ENCODE results near the gene REEP5. TPM values are rescaled to one million over a fixed set of nuclear protein-coding genes. Genes with fewer than 3 reads are reported as not detected.
"Not testable (repeated sequence)": the region's sequence is repeated elsewhere in the genome, so short reads cannot be mapped to it uniquely, and the experiment has no call there.

Gene REEP5
- total RNA-seq, 1 donor from 2014 or later: 52.0 TPM

DNA sequence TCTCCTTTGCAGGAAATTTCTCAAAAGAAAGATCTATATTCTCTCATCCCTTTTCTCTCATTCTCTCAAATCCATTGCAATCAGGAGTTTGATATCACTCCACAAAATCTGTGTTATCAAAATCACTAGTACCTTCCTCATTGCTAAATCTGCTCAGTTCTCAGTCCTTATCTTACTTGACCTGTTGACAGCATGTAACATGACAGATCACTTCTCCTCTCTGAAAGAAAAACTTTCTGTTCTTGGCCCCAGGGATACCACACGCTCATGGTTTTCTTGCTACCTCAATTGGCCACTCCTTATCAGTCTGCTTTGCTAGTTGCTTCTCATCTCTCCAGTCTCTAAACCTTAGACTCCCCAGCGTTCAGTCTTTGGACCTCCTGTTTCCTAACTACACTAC, 38.8 kb downstream of the REEP5 start:
- no peak for ATAC-seq

DNA sequence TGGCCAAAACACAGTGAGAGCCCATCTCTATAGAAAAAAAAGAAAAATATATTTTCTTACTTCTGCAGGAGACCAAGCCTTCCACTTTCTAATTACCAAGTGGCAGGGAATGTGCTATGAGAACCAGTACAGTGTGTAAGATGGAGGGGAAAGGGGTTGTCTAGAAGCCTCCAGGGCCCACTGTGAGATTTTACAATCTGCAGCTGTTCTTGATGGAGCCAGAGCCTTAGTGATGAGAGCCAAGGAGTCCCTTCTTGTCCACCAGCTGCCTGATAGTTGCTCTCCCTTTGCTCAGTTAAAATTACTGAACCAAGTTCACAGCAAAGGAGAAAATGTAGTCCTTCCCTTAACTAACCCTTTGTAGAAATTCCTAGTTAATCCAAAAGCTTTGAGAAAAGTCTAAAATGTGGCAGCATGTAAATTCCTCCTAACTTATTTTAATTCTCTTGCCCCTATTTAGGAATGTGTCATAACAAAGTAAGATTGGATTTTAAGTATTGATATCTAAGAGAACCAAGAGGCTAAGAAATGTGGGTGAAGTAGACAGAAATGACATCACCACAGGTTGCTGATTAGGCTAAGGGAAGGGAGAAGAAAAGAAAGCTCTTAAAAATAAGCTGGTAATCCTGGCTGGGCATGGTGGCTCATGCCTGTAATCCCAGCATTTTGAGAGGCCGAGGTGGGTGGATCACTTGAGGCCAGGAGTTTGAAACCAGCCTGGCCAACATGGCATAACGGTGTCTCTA, 41.6 kb downstream of the REEP5 start:
- ATAC-seq: no peak

DNA sequence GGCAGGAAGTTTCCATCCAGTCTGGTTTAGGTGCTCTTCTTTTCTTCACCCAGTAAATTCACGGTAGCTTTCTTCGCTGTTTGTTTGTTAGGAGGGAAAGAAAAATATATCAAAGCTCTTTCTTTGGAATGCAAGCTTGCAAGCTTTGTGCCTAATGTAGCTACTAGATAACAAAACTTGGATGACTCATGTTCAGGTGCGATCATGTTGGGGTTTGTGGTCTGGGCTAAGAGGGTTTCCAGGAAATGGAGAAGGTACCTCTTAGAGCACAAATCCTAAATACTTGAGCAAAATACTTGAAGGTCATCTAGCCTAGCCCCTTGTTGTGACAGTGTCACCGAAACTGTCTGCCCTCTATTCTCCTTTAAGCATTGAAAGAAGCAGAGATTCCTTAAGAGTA, 43.3 kb downstream of the REEP5 start:
- peak; percentile 57 for ATAC-seq

DNA sequence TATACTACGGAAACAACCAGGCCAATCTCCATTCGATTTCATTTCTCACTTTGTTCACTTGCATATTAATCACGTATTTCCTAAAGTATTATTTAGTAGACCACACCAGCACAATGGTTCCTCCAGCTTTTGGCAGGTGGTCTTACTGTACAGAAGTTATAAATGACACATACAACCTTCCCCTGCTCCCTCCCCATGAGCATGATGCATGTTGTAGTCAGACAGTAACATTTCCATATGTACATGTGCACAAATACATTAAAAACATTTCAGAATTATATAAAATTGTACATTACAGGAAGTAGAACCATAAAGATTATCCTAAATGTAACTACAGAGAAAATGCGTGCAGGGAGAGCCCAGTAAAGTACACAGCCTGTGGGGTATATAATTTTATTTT, 43.9 kb downstream of the REEP5 start:
- ATAC-seq: no peak

DNA sequence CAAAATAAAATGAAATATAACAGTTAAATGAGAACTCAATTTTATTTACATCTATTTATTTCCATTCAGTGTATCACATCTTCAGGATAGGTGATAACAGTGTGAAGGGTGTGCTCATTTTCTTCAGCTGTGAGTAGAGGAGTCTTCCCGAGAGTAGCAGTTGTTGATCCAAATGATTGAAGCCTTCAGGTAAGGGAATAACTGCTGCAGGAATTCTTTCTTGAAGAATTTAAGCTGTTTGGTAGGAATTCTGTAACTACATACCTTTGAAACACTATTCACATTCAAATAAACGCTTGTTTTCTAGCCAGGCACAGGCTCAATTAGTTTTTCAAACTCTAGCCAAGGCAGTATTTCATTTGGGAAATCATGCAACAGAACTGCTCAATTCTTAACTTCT, 45.7 kb downstream of the REEP5 start:
- no peak for ATAC-seq

DNA sequence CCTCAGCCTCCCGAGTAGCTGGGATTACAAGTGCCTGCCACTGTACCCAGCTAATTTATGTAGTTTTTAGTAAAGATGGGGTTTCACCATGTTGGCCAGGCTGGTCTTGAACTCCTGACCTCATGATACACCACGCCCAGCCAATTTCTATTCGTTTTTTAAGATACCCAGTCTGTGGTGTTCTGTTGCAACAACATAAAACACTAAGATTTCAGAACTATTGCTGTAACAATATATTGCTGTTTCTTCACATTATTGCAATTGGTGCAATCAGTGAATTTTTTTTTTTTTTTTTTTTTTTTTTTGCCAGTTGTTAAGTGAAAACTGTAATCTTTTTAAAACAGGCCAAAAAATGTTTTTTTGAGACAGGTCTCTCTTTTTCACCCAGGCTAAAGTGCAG, 51.1 kb downstream of the REEP5 start:
- no peak for ATAC-seq

DNA sequence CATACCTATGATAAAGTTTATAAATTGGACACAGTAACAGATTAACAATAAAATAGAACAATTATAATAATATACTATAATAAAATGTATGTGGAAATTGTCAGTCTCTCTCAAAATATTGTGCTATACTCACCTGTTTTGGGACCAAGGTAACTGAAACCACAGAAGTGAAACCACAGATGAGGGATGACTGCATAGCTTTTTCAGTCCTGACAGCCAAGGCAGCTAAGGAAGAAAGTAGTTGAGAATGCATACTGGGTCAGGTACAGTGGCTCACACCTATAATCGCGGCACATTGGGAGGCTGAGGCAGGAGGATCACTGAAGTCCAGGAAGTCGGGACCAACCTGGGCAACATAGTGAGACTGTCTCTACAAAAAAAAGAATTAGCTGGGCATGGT, 52.1 kb downstream of the REEP5 start:
- ATAC-seq: no peak

DNA sequence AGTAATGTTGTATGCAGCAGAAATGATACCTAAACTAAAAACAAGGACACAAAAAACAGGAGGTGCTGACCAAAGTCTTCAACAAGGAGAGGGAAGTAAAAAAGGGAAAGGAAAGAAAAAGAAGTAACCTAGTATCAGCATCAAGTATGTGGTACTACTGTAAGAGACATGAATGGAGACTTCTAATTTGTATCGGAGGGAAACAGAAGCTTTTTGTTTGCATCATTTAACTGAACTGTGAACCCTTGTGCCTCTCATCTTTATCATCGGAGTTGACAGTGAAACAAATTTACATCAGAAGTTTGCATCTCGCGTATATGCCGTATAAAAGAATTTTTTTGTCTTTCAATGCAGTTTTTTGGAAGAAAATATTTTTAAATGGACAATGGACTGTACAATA, 54.6 kb downstream of the REEP5 start:
- ATAC-seq: no peak

DNA sequence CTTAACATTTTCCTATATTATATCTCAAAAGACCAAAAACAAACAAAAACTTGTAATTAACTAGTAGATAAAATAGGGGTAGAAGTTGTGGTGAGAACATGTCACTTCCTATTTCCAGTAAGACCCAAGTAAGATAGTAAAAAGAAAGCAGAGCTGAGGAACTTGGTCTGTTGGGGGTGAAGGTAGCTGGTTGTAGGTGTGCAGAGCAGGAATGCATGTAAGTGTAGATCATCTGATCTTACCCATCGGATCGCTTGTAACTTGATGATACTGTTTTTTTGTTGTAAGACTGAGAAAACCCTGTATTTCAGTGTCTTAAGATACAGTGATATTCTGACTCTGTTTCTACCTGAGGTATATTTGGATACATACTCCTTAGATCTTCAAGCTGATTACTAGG, 55.3 kb downstream of the REEP5 start:
- no peak for ATAC-seq

DNA sequence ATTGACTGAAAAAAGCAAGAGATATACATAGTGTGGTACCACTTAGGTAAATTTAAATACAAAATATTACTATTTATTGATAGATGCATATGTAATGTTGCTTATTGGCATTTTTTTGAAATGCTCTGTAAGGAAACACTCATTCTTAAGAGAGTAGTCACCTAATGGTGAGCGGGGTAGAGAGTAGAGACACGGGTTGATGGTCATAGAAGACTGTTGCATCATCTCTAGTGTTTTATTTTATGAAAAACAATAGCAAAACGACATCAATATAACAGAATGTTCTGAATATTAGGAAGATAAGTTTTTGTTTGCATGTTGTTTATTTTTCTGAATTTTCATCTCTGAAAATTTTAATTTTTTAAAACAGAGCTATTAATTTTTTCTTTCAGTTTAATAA, 56.9 kb downstream of the REEP5 start:
- ATAC-seq: no peak

DNA sequence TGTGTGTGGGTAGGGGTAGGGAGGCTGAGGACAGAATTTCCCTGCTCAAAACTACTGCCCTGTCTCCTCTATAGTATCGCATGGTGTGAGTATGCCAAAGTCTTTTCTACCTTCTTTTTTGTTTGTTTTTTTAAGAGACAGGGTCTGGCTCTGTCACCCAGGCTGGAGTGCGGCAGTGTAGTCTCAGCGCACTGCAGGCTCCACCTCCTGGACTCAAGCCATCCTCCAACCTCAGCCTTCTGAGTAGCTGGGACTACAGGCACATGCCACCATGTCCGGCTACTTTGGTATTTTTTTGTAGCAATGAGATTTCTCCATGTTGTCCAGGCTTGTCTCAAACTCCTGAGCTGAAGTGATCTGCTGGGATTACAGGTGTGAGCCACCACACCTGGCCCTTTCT, 58.5 kb downstream of the REEP5 start:
- no peak for ATAC-seq

DNA sequence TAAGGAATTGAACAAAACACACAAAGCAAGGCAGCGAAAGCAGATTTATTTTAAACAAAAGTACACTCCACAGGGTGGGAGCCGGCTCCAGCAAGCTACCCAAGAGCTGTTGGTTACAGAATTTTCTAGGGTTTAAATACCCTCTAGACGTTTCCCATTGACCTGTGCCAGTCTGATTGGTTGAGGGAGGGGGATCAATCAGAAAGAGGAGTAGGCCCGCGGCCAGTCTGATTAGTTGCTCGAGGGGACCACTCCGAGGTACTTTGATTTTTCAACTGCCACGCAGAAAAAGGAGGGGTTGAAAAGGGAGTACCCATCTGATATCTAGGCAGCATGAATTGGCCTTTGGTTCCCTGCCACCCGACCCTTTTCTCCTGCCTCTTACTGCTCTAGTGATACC, 59.9 kb downstream of the REEP5 start:
- no peak for ATAC-seq

DNA sequence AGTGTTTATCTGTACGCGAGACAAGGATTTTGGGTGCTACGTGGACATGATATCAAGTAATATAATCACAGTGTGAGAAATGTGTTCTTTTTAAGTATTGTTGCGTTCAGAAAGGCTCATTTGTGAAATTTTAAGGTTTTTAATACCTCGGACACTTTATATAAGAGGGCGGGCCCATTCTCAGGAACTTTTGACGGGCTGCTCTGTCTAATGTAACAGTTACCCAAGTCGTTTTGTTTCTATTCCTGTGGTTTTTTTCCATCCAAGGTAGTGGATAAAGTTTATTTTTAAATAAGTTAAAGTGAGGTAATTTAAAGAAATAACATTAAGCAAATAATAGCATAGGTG, 60.4 kb downstream of the REEP5 start:
- ATAC-seq: no peak

DNA sequence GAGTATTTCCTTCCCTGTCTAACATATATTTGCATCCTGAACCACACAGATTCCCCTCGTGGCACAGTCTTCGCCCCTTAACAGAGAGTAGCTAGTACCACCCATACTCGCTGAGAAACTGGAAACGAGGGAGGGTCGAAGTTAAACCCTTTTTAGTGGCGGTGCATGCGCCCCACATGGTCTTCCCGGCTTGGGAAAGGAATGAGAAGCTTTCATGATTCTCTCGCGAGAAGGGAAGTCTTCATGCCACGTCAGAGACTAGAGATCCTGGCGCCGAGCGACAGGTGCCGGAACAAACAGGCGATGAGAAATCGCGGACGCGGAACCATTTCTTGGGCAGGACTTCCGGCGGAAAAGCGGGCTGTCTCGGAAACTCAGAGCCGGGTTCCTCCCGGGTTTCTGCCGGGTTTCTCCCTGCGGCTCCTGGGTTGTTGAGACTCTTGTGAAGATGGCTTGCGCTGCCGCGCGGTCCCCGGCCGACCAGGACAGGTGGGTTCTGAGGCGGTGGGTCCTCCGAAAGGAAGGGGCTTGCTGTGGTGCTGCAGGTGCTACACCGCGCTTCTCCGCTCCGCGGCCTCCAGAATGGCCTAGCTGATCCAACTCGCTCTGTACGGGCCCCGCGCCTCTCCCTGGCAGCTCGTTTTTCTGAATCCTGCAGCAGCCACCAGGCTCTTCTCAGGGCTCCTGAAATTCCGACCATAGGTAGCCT, 60.9 kb downstream of the REEP5 start, which contains the start of gene SRP19:
Gene SRP19, plus strand, starts transcription at position 359 of the 709 bp plus-strand sequence. Its CDS starts 90 bp downstream, at position 449.
- peak; percentile 97 for ATAC-seq

DNA sequence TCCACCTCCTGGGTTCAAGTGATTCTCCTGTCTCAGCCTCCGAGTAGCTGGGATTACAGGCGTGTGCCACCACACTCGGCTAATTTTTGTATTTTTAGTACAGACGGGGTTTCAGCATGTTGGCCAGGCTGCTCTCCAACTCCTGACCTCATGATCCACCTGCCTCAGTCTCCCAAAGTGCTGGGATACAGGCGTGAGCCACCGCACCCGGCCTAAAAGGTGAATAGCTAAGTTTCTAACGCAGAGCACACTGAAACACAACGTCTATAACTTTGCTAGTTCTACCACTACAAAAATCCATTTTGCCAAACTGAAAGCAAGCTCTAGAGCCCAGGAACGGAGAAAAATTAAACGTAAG, 61.5 kb downstream of the REEP5 start:
- not testable (repeated sequence) for ATAC-seq

DNA sequence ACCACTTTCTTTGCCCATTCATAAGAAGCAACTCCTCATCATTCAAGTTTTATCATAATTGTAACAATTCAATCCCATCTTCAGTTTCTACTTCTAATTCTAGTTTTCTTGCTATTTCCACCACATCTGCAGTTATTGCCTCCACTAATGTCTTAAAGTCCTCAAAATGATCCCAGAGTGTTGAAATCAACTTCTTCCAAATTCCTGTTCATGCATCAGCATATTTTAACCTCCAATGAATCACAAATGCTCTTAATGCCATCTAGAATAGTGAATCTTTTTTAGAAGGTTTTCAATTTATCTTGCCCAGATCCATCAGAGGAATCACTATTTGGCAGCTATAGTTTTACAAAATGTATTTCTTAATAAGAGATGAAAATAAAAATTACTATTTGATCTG, 64.2 kb downstream of the REEP5 start:
- no peak for ATAC-seq

DNA sequence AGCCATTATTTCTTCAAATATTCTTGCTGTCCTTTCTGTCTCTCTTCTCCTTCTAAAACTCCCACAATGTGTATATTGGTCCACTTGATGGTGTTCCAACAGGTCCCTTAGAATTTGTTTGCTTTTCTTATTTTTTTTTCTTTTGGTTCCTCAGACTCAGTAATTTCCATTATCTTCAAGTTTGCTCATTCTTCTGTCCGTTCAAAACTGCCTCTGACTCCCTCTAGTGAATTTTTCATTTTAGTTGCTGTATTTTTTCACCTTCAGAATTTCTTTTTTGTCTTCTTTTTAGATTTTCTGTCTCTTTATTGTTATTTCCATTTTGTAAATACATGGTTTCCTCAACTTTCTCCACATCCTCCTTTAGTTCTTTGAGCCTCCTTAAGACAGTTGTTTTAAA, 67.4 kb downstream of the REEP5 start:
- ATAC-seq: no peak

DNA sequence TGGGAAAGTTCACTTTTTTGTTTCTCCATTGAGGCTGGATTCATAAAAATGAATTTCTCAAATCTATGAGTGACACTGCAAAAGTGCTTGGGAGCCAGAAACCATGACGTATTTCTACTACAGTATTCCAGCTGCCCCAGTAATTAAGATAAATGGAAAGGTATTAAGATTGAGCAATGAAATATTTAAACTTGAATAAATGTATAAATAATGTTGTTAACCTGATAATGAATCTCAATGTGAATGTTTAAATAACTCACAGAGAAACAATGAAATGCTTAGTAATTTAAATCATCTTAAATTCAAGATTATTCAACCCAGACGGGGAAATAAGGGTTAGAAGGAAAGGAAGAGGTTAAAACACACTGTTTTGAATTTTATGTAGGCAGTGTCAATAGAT, 72.1 kb downstream of the REEP5 start:
- no peak for ATAC-seq

DNA sequence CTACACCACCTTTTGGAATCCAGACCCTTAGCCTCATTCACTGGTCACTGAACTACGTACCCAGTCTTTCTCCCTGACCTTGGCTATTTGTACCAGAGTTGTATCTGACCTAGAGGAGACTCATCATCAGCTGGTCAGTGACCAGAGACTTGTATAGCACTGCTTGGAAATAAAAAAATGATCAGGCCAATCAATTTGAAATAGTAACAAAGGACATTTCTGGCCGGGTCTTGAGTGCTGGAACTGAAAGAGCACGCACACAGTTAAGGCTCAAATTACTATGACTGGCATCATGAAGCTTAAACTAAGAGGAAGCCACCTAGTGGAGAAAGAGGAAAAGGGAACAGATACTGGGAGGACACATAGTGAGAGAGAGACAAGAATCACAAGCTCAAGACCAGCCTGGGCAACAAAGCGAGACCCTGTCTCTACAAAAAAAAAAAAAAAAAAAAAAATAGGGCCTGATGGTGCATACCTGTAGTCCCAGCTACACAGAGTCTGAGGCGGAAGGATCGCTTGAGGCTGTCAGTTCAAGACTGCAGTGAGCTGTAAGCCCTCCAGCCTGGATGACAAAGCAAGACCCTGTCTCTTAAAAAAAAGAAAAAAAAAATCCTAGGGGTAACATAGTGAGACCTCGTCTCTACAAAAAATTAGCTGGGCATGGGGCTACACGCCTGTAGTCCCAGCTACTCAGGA, 73.8 kb downstream of the REEP5 start:
- ATAC-seq: peak; percentile 87

DNA sequence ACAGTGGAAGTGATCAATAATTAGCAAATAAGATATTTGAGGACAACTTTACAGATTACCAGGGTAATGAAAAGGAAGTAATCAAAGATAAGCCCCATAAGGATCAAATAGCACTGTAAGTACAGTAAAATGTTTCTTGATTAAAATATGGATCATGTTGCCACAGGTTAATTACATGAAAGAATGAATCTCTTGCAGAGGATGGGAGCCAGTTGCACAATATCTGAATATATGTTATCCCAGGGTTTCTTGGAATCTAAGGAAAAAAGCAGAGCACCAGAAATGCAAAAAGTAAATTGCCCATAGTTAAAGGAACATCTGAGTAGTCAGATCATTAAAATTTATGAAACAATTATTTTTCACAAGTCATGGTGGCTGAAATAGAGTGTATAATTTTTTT, 74.7 kb downstream of the REEP5 start:
- no peak for ATAC-seq

DNA sequence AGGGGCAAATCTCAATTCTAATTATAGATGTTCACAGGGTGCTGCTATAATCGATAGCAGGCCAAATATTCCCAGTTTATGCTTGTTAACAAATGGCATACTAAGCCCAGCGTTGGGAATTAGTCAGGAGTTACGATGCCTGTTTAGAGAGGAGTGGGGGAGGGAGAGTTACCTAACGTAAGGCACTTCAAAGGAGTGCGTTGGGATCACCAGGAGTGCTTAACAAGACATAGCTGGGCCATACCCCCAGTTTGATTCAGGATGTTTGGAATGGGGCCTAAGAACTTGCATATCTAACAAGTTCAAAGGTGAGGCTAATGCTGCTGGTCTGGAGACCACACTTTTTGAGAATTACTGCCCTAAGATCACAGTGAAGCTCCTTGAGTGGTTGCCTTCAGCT, 75.5 kb downstream of the REEP5 start:
- ATAC-seq: no peak

DNA sequence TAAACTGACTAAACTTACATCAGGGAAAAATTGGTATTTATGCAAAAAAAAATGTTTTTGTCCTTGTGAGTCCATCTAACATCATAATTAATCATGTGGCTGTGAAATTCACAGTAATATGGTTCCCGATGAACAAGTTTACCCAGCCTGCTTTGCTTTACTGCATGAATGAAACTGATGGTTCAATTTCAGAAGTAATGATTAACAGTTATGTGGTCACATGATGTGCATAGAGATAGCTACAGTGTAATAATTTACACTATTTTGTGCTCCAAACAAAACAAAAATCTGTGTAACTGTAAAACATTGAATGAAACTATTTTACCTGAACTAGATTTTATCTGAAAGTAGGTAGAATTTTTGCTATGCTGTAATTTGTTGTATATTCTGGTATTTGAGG, 77.5 kb downstream of the REEP5 start:
- ATAC-seq: no peak

DNA sequence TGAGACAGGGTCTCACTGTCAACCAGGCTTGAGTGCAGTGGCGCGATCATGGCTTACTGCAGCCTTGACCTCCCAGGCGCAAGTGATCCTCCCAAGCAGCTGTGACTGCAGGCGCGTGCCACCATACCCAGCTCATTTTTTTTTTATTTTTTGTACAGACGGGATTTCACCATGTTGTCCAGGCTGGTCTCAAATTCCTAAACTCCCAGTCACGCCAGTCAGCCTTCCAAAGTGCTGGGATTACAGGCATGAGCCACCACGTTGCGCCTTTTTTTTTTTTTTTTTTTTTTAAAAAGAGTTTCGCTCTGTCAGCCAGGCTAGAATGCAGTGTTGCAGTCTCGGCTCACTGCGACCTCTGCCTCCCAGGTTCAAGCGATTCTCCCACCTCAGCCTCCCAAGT, 88.1 kb downstream of the REEP5 start:
- no peak for ATAC-seq

DNA sequence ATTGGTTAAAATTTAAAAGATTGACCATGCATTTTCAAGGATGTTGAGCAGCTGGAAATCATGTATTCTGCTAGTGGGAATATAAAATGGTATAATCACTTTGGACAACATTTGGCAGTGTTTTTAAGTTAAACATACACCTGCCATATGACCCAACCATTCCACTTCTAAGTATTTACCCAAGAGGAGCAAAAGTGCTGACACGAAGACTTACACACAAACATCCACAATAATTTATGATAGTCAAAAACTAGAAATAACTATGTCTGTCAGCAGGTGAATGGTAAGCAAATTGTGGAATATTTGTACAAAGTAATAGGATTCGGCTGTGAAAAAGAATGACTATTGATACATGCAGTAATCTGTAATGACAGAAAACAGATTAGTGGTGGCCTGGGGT, 91.6 kb downstream of the REEP5 start:
- ATAC-seq: no peak
